Measurements from ENCODE around the gene MBNL2. TPM values are rescaled to one million over a fixed set of nuclear protein-coding genes. Genes with fewer than 3 reads are reported as not detected.

Gene MBNL2
- total RNA-seq, 1 experiment from 2014 or later, result 0.17 TPM

GRCh38 chr13:97335488-97336134 is 113.5 kb downstream of the MBNL2 start:
- no peaks in the 10 kb centered on the region for H3K27me3 ChIP-seq (ENCODE audit: insufficient read depth, low read length)
- H3K27ac ChIP-seq (ENCODE audit: insufficient read length, low read depth, low read length), result no peak overlapping the region
- no peak overlapping the region for H3K56ac ChIP-seq (ENCODE audit: insufficient read length, low read depth, low read length)
- no peak overlapping the region for H3K9ac ChIP-seq (ENCODE audit: extremely low read depth, insufficient read length, low read length)
- no peak overlapping the region for H3K4me3 Mint-ChIP-seq
- H3K27me3 Mint-ChIP-seq (ENCODE audit: low read depth), result no peaks in the 10 kb centered on the region
- H3K4me1 ChIP-seq (ENCODE audit: insufficient read depth, low read length), result 0 out of 2 replicates have a peak, but pooled peaks cover 2% of the 10 kb centered on the region
- H3K4ac ChIP-seq (ENCODE audit: low read depth, low read length), result no peak overlapping the region
- TF ChIP-seq, protein P1, sequence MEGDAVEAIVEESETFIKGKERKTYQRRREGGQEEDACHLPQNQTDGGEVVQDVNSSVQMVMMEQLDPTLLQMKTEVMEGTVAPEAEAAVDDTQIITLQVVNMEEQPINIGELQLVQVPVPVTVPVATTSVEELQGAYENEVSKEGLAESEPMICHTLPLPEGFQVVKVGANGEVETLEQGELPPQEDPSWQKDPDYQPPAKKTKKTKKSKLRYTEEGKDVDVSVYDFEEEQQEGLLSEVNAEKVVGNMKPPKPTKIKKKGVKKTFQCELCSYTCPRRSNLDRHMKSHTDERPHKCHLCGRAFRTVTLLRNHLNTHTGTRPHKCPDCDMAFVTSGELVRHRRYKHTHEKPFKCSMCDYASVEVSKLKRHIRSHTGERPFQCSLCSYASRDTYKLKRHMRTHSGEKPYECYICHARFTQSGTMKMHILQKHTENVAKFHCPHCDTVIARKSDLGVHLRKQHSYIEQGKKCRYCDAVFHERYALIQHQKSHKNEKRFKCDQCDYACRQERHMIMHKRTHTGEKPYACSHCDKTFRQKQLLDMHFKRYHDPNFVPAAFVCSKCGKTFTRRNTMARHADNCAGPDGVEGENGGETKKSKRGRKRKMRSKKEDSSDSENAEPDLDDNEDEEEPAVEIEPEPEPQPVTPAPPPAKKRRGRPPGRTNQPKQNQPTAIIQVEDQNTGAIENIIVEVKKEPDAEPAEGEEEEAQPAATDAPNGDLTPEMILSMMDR (conservative IDR thresholded peaks at IDR 0.05), result no peak
- no peaks in the 10 kb centered on the region for H4K20me1 ChIP-seq (ENCODE audit: control insufficient read depth, insufficient read depth, insufficient read length)
- H3K9me3 ChIP-seq (ENCODE audit: control insufficient read depth, low read depth, low read length), result no peaks in the 10 kb centered on the region
- no peak overlapping the region for H3K27ac Mint-ChIP-seq
- H3K23ac ChIP-seq (ENCODE audit: insufficient read length, low read depth, low read length), result no peak overlapping the region
- H2AK5ac ChIP-seq (ENCODE audit: insufficient read length, low read length), result no peak overlapping the region
- no peak overlapping the region for H2BK12ac ChIP-seq (ENCODE audit: insufficient read length, low read depth, low read length)
- H2BK15ac ChIP-seq (ENCODE audit: low read depth, low read length), result no peak overlapping the region
- WGBS (ENCODE audit: extremely low coverage, insufficient read length, low lambda C conversion rate), result no CpG with 5 or more reads among the region's 6 CpGs
- no peak for DNase-seq
- H3K14ac ChIP-seq (ENCODE audit: insufficient read depth, low read length), result no peak overlapping the region
- H4K8ac ChIP-seq (replicated peaks; ENCODE audit: insufficient read length, low read depth, low read length), result no peak overlapping the region
- no peak overlapping the region for H2BK20ac ChIP-seq (ENCODE audit: low read depth, low read length, poor library complexity, severe bottlenecking)
- no peak overlapping the region for H3K4me2 ChIP-seq (ENCODE audit: insufficient read depth, insufficient read length, low read length)
- H3K9me3 Mint-ChIP-seq, result no peaks in the 10 kb centered on the region
- H2AFZ ChIP-seq (ENCODE audit: low read length), result no peak overlapping the region
- no peaks in the 10 kb centered on the region for H3K36me3 Mint-ChIP-seq (ENCODE audit: insufficient read depth in 1 of 3, low read depth in 3 of 3)
- no peaks in the 10 kb centered on the region for H3K79me2 ChIP-seq (ENCODE audit: insufficient read depth, low read length)
- H2BK120ac ChIP-seq (ENCODE audit: low read depth, low read length, poor library complexity, severe bottlenecking), result no peak overlapping the region
- no peak overlapping the region for H3T11ph ChIP-seq (ENCODE audit: low read length)
- no peak overlapping the region for H2BK5ac ChIP-seq (ENCODE audit: insufficient read length, low read length)
- no peak overlapping the region for H4K5ac ChIP-seq (ENCODE audit: insufficient read length, low read depth, low read length)
- peaks cover 3 to 10% of the 10 kb centered on the region in 2 experiments for H3K4me1 Mint-ChIP-seq
- no peaks in the 10 kb centered on the region for H3K79me1 ChIP-seq (ENCODE audit: insufficient read depth, low read depth, low read length, poor library complexity, severe bottlenecking)
- H4K91ac ChIP-seq (ENCODE audit: insufficient read length, low read depth, low read length), result no peak overlapping the region
- no peaks in the 10 kb centered on the region for H3K23me2 ChIP-seq (ENCODE audit: insufficient read length, low read depth, low read length, poor library complexity, severe bottlenecking)
- H3K18ac ChIP-seq (ENCODE audit: insufficient read length, low read depth, low read length), result no peak overlapping the region

All from H9 (cell line).